Hepatocyte (in vitro differentiated cells): ENCODE measurements around the gene KRTAP12-3. TPM values are rescaled to one million over a fixed set of nuclear protein-coding genes. Genes with fewer than 3 reads are reported as not detected.

Experiments
- DNase-seq: peaks from one replicate; pipeline ENCODE4 v3.0.0-alpha.2; 2016; ENCODE audit warnings: low spot score
- H2AFZ ChIP-seq: fragments of 200-600 bp; sonication (generic); 2 replicates; pipeline ENCODE4 v1.6.0; 2016; ENCODE audit warnings: antibody characterized with exemption, mild to moderate bottlenecking
- H3K27ac ChIP-seq: fragments of 200-600 bp; sonication (generic); 2 replicates; pipeline ENCODE4 v1.5.1; 2016; ENCODE audit warnings: mild to moderate bottlenecking
- H3K27me3 ChIP-seq: fragments of 200-600 bp; sonication (generic); 2 replicates; pipeline ENCODE4 v1.6.1; 2016
- H3K36me3 ChIP-seq: fragments of 200-600 bp; sonication (generic); replicated peaks from 2 replicates; pipeline ENCODE4 v1.5.1; 2016; ENCODE audit warnings: low read depth; ENCODE audit not compliant: insufficient read depth
- H3K4me1 ChIP-seq: fragments of 200-600 bp; sonication (generic); 2 replicates; pipeline ENCODE4 v1.5.1; 2016; ENCODE audit warnings: mild to moderate bottlenecking, moderate library complexity; ENCODE audit not compliant: insufficient read depth
- H3K4me2 ChIP-seq: fragments of 200-600 bp; sonication (generic); 2 replicates; pipeline ENCODE4 v1.6.0; 2016
- H3K4me3 ChIP-seq: fragments of 200-600 bp; sonication (generic); 2 replicates; pipeline ENCODE4 v1.5.1; 2016; ENCODE audit warnings: mild to moderate bottlenecking
- H3K79me2 ChIP-seq: fragments of 200-600 bp; sonication (generic); 2 replicates; pipeline ENCODE4 v1.6.0; 2017; ENCODE audit warnings: mild to moderate bottlenecking
- H3K9me2 ChIP-seq: fragments of 200-600 bp; sonication (generic); replicated peaks from 2 replicates; pipeline ENCODE4 v1.6.0; 2017; ENCODE audit warnings: mild to moderate bottlenecking; ENCODE audit not compliant: insufficient read depth
- H3K9me3 ChIP-seq: fragments of 200-600 bp; sonication (generic); 2 replicates; pipeline ENCODE4 v1.5.1; 2016; ENCODE audit warnings: low read depth, mild to moderate bottlenecking
- H4K20me1 ChIP-seq: fragments of 200-600 bp; sonication (generic); 2 replicates; pipeline ENCODE4 v1.6.0; 2016; ENCODE audit warnings: mild to moderate bottlenecking; ENCODE audit not compliant: insufficient read depth, poor library complexity, severe bottlenecking
- EZH2 ChIP-seq: fragments of 200-600 bp; sonication (generic); IDR thresholded peaks from 2 replicates; pipeline ENCODE4 v1.6.1; 2016; ENCODE audit warnings: antibody characterized with exemption, mild to moderate bottlenecking, borderline replicate concordance
- EZH2phosphoT487 ChIP-seq: fragments of 200-600 bp; sonication (generic); IDR thresholded peaks from one replicate; pipeline ENCODE4 v1.6.1; 2018; ENCODE audit warnings: antibody characterized with exemption, mild to moderate bottlenecking, low read depth, moderate library complexity; ENCODE audit not compliant: unreplicated experiment, severe bottlenecking
- WGBS: methylation state at CpG from one replicate; pipeline ENCODE4 v1.1.6; 2016; ENCODE audit warnings: low lambda C conversion rate; ENCODE audit errors: missing lambda C conversion rate; 5-methylcytosine and 5-hydroxymethylcytosine counted together
- polyA plus RNA-seq: library from polyadenylated mRNA; unstranded; fragments of >200 nt; fragmentation: Nextera tagmentation; extraction: Ambion mirVana; gene quantifications from 2 replicates; pipeline ENCODE4 v1.2.1, GENCODE V29; 2016
- total RNA-seq: library from RNA; depleted of rRNA; stranded (reverse); fragments of >200 nt; gene quantifications from 2 replicates; pipeline ENCODE4 v1.2.3, GENCODE V29; 2014
- TF ChIP-seq, protein P1 (sequence below): fragments of 200-600 bp; sonication (generic); IDR thresholded peaks from 2 replicates; pipeline ENCODE4 v1.5.1; 2016; ENCODE audit warnings: antibody characterized with exemption, mild to moderate bottlenecking; ENCODE audit not compliant: poor library complexity

Gene KRTAP12-3
- total and polyA plus RNA-seq, 2 experiments from 2014 or later, result not detected

- Histone ChIP-seq H3K4me1 (no peaks in the 10 kb centered on the region), H4K20me1 (no peaks in the 10 kb centered on the region), H3K79me2 (no peaks in the 10 kb centered on the region), H3K36me3 (no peaks in the 10 kb centered on the region), H3K9me2 (no peaks in the 10 kb centered on the region), H3K27ac (no peak overlapping the region), H2AFZ (no peak overlapping the region), H3K9me3 (no peaks in the 10 kb centered on the region), H3K4me2 (no peak overlapping the region), H3K4me3 (no peak overlapping the region), H3K27me3 (no peaks in the 10 kb centered on the region)
- no peak for DNase-seq
- TF ChIP-seq EZH2phosphoT487 (no peak), EZH2 (no peak)
- TF ChIP-seq, protein P1, sequence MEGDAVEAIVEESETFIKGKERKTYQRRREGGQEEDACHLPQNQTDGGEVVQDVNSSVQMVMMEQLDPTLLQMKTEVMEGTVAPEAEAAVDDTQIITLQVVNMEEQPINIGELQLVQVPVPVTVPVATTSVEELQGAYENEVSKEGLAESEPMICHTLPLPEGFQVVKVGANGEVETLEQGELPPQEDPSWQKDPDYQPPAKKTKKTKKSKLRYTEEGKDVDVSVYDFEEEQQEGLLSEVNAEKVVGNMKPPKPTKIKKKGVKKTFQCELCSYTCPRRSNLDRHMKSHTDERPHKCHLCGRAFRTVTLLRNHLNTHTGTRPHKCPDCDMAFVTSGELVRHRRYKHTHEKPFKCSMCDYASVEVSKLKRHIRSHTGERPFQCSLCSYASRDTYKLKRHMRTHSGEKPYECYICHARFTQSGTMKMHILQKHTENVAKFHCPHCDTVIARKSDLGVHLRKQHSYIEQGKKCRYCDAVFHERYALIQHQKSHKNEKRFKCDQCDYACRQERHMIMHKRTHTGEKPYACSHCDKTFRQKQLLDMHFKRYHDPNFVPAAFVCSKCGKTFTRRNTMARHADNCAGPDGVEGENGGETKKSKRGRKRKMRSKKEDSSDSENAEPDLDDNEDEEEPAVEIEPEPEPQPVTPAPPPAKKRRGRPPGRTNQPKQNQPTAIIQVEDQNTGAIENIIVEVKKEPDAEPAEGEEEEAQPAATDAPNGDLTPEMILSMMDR, result no peak
- WGBS, result 89% methylated on average over 17 of the region's 17 CpGs
Observed at GRCh38 chr21:44615911-44616590, 41.7 kb upstream of the KRTAP12-3 start.

- H3K4me1 ChIP-seq, result no peaks in the 10 kb centered on the region
- no peak overlapping the region for H3K4me3 ChIP-seq
- no peak for DNase-seq
- H3K27me3 ChIP-seq, result no peaks in the 10 kb centered on the region
- no peaks in the 10 kb centered on the region for H3K79me2 ChIP-seq
- no peak overlapping the region for H2AFZ ChIP-seq
- H4K20me1 ChIP-seq, result no peaks in the 10 kb centered on the region
- WGBS, result 86% methylated on average over 16 of the region's 16 CpGs
- no peaks in the 10 kb centered on the region for H3K36me3 ChIP-seq
- no peak for TF ChIP-seq EZH2
- TF ChIP-seq, protein P1, result no peak
- TF ChIP-seq EZH2phosphoT487, result no peak
- no peak overlapping the region for H3K4me2 ChIP-seq
- no peak overlapping the region for H3K27ac ChIP-seq
- H3K9me3 ChIP-seq, result no peaks in the 10 kb centered on the region
- H3K9me2 ChIP-seq, result no peaks in the 10 kb centered on the region
Observed at GRCh38 chr21:44616591-44616926, 41.2 kb upstream of the KRTAP12-3 start.

DNA sequence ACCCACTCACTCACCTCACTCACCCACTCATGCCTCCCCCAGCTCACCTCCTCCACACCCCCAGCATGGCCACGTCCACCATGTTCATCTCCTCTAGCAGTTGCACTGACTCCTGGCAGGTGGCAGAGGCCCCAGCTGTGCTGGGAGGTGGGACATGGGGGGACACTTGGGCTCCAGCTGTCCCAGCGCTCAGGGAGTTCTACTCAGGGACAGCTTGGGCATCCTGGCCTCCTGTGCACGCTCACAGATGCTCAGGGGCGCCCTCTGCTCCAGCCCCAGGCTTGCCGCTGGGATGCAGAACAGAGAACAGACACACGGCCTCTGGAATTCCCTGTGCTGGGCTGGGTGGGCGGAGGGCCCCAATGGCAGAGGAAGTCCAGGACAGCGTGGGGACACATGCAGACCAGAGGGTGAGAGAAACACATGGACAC lies 40.6 kb upstream of the KRTAP12-3 start:
- no peak for DNase-seq
- Histone ChIP-seq H3K27ac (no peak overlapping the region), H3K9me2 (no peaks in the 10 kb centered on the region), H2AFZ (no peak overlapping the region), H3K4me3 (no peak overlapping the region), H3K27me3 (no peaks in the 10 kb centered on the region), H3K4me1 (no peaks in the 10 kb centered on the region), H3K4me2 (no peak overlapping the region), H4K20me1 (no peaks in the 10 kb centered on the region), H3K79me2 (no peaks in the 10 kb centered on the region), H3K9me3 (no peaks in the 10 kb centered on the region), H3K36me3 (no peaks in the 10 kb centered on the region)
- 74% methylated on average over 8 of the region's 8 CpGs for WGBS
- TF ChIP-seq EZH2 (no peak), EZH2phosphoT487 (no peak)
- TF ChIP-seq, protein P1, result no peak
